ENCODE measurements around the gene JARID2.

Gene JARID2

GRCh38 chr6:15421945-15422733, 176.3 kb downstream of the JARID2 start:
- DNase-seq (ENCODE audit: low read depth), result no peak

DNA sequence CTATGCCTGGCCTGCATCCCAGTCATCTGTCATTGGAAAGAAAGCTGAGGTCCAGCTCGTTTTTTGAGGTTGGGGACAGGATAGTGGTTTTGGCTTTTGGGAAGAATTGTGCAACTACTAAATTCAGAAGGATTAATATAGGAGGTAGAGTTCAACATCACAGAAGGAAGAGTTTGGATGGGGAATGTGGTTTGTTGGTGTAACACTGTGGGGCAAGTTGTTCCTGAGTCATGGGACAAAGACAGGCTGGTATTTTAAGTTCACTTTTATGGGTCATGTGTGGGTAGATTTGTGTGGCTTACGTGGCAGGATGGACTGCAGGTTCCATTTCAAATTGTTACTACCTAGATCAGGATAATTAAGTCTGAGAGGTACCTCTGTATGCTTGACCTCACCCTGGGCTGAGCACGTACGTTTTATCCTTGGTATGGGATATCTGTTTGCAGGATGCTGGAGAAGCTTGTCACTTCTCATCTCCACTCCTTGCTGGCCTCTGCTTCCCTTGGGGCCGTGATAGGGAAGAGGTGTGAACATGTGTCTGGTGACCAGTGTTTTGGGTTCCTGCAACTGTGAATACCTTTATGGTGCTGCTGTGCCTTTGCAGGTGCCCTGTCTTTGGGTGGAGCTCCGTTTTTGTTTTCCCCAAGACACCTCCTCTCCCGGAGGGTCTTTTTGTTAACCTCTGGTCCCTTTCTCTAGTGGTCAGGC, 177.6 kb downstream of the JARID2 start:
- no peak for DNase-seq (ENCODE audit: low read depth)

- DNase-seq (ENCODE audit: low read depth), result no peak
These were observed 180.1 kb downstream of the JARID2 start for GRCh38 chr6:15425947-15426346.

- DNase-seq (ENCODE audit: low read depth), result no peak
These were observed 180.5 kb downstream of the JARID2 start for GRCh38 chr6:15426395-15426794.

DNA sequence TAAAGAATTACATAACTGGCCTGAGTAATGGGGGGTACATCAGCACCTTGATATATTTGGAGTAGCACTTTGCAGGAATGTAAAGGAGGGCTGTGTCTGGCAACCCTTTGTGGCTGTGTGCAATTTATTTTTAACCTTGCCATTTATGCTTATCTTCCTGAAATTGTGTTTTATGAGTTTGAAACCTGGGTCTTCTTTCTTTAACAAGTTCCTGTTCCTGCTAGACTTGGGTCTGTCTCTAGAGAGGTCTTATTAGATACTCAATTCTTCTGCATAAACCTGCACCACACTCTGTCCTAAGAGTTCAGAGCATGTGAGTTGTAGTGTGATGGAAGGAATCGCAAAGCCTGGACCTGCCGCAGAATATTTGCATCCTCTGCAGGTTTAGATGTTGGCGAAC, 181.0 kb downstream of the JARID2 start:
- DNase-seq (ENCODE audit: low read depth), result no peak

DNA sequence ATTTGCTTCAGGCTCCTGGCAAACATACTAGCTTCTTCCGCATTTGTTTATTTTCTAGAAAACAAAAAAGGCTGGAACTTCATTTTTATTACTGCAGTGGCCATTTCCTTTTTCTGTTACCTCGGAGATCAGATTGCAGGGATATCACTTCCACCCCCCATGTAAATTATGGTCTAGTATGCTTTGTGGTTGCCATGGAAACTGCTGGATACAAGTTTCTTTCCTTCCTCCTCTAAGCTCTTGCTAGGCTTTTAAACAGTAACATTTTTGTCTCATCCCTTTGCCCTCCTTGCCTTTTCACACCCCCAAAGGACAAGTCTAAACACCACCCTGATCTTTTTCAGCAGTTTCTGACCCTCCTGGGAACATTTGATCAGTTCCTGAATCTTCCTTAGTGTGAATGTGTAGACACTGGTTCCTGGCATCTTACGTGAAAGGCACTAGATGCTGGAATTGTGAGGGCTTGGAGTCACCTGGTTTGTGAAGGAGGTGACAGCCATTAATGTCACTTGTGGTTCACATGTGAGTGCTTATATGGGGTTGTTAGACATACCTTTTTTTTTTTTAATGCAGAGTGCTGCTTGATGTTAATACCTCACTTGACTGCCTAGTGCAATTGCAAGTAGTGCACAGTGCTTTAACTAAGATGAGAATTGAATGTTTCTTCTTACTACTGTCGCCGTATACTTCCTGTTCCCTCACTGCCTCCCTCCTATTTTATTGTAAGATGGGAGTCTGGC, 181.6 kb downstream of the JARID2 start:
- DNase-seq (ENCODE audit: low read depth), result no peak

DNA sequence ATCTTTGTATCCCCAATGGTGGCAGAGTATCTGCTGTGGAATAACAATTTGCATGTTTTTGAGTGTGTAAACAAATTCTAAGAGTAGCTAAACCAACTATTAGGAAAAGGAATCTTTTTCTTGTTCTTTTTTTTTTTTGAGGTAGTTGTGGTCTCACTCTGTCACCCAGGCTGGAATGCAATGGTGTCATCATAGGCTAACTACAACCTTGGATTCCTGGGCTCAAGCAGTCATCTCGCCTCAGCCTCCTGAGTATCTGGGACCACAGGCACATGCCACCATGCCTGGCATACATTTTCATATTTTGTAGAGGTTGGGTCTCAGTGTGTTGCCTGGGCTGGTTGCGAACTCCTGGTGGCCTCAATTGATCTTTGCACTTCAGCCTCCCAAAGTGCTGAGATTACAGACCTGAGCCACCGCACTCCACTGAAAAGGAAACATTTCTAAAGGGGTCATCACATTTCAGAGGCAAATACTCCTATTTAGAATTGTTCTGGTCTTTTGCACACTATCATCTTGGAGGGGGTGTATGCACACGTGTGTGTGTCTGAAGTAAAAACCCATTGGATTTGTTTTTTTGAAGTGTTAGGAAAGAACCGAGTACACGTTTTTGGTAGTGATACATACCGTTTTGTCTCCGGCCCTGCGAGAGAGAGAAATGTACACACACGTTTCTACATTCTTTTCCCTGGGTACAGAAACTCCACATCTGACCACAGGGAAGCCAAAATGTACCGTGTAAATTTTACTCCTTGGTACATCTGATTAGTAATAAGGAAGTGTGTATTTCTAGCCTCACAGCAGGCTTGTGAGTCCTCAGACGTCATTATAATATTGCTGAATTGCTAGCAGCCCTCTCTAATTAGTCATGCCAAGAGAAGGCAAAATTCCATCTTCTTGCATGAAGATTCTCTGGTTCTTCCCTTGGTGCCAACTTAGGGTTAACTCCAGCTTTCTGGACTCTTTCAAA, 183.6 kb downstream of the JARID2 start:
- DNase-seq (ENCODE audit: low read depth), result peak; percentile 93

DNA sequence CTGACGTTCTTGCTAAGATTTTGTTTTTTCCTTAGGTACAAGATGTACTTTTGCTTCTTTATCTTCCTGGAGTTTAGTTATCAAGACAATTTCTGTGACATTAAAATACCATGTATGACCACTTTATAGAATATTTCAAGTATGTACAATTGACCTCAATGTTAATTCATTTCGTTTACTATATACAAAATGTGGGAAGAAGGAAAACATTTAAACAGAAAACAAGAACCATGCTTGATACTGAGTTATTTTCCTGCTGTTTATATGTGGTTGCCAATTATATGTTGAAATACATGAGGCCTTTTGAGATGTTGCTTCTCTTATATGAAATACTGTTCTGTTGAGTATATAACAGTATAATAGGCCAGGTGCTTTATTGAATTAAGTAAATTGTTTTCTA, 184.3 kb downstream of the JARID2 start:
- peak; percentile 84 for DNase-seq (ENCODE audit: low read depth)

DNA sequence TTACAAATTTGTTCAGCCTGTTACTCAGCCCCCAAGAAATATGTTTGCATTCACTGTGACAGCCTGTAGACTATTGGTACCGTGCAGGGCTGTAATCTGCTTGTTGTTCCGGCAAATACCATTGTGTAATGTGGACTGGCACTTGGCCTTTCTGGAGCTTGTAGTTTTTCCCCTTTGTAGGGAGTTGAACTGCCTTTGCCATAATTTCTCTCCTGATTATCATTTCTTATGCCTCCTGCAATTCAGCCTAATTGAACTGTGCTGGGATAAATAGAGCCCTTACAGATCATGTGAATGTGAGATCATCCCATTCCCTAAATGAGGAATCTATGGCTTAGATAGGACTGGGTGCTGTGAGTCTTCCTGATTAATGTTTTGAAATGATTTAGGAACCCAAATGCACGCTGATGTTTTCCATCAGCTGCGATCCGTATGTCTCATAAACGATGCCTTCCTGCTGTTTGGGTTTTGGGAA, 185.1 kb downstream of the JARID2 start:
- DNase-seq (ENCODE audit: low read depth), result peak; percentile 64

DNA sequence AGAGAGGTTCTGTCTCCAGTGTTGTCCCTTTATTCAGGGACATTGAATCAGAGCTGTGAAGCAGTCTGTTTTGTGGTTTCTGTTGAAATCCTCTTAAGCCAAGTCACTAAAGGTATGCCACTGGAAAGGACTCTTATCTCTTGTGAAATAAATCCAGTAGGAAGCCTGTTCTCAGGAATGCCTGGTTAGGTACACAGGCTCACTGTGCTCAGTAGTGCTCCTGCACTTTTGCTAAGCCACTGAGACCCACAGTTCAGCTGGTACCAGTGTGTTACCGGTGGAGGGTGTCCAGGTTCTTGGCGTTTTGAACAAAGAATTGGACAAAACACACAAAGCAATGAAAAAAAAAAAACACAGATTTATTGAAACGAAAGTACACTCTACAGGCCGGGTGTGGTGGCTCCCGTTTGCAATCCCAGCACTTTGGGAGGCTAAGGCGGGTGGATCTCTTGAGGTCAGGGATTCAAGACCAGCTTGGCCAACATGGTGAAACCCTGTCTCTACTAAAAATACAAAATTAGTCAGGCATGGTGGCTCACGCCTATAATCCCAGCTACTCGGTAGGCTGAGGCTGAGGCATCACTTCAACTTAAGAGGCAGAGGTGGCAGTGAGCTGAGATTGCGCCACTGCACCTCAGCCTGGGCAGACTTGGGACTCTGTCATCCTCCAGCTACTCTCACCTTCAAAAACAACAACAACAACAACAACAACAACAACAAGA, 186.1 kb downstream of the JARID2 start:
- DNase-seq (ENCODE audit: low read depth), result peak; percentile 82

- DNase-seq (ENCODE audit: low read depth), result no peak
These were observed 187.6 kb downstream of the JARID2 start for GRCh38 chr6:15433511-15433861.

GRCh38 chr6:15434263-15434662, 188.4 kb downstream of the JARID2 start:
- no peak for DNase-seq (ENCODE audit: low read depth)

DNA sequence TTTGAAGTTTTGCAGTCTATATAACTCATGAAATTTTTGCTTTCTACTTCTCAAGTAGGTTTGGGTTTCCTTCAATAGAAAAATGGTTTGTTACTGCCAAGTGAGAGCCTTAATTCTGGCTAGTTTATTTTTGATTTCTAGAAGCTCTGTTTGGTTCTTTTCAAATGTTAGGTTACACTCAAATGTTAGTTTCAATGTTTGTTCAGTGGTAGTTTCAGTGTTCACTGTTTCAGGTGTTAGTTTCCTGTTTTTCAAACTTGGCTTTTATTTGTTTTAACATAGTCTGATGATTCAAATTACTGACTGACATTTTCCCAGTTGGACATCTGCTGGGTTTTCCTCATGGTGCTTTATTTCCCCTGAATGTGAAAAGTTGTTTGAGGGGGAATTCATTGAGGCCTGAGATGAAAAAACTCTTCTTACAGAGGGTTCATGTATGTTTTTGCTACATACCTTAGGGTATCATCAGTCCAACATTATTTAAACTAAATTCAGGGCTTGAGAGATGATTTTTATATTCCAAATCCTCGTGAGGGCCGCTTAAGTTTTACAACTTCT, 189.0 kb downstream of the JARID2 start:
- DNase-seq (ENCODE audit: low read depth), result no peak

- no peak for DNase-seq (ENCODE audit: low read depth)
These were observed 189.6 kb downstream of the JARID2 start for GRCh38 chr6:15435468-15435867.

- DNase-seq (ENCODE audit: low read depth), result no peak
These were observed 190.6 kb downstream of the JARID2 start for GRCh38 chr6:15436451-15436850.

GRCh38 chr6:15437090-15437635, 191.3 kb downstream of the JARID2 start:
- DNase-seq (ENCODE audit: low read depth), result no peak

DNA sequence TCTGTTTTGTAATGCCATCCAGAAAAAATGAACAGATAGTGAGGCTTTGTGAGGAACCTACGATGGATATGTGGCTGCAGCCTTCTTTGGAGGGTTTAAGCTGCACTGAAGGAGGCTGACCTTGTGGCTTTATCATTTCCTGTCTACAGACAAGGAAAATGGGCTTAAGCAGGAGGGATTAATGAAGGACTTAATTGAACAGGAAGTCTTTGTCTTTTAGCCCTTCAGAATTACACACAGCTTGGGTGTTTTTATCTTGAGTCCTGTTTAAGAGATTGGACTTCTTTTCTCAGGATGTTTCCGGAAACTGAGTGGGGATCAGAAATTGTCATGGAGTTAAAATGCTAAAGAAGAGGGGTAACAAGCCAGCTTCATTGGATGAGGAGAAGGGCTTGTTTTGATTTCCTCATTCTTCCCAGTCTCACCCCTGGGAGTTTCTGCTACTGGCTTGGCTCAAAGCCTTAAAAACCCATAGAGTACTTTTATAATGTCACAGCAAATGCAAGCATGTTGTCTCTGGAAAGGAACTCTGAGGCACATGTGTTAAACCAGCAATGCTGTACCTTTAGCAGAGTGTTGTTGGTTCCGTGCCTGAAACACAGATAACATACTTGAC, 193.6 kb downstream of the JARID2 start:
- DNase-seq (ENCODE audit: low read depth), result peak; percentile 54

DNA sequence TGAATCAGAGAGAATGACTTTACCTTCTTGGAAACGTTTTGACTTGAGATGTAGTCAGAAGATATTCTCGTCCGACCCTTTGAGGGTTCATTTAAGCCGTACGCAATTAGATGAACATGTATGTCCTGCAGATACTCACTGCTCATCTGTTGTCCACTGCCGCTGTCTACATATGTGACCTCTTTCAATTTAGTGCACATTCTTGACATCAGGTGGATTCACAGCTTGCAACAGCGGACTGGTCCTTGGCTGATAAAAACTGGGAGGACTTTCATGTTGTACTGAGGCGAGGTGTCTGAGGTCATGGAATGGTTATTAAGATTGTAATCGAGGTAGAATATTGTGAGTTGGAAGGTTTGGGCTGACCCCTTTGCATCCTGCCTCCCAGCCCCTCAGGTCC, 194.2 kb downstream of the JARID2 start:
- DNase-seq (ENCODE audit: low read depth), result no peak

DNA sequence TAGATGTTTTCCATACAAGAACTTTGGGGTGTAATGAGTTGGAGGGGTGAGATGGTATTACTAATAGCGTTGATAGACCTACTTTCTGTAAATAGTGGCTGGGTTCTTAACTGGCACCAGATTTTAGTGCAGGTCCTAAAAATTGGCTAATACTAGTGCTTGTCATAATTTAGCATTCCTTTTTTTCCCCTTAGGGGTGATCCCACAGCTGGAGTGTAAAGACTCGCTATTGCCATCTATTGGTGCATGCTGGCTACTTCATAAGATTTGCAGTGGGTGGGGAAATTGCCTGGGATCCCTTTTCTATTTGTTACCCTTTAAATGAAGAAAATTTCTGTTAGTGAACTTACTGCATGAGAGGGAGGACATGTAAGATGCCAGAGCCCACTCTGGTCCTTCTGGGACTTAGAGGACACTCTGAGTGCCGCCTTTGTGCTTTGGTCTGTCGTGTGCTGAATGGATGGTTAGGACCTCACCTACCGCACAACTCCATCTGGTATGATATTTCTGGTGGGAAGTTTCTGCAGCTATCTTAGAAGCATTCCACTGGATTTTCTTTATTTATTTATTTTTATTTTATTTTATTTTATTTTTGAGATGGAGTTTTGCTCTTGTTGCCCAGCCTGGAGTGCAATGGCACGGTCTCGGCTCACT, 195.5 kb downstream of the JARID2 start:
- DNase-seq (ENCODE audit: low read depth), result peak; percentile 67
